Measurements from ENCODE around the gene FAM110D. TPM values are rescaled to one million over a fixed set of nuclear protein-coding genes. Genes with fewer than 3 reads are reported as not detected.

FAM110D gene
- total and polyA plus RNA-seq, 2 donors (not counting 1 experiment from before 2014, with no cell fraction given) = not detected

GRCh38 chr1:26171084-26172072 lies 12.5 kb downstream of the FAM110D start, which contains the start of gene ZNF593OS:
Gene ZNF593OS, minus strand, starts transcription at chr1:26171832. Its CDS starts 171 bp downstream, at chr1:26171661.
- Histone ChIP-seq H3K27me3 (replicated peaks in 1 of 4; ENCODE audit: control extremely low read depth in 1 of 4, control insufficient read depth in 3 of 4, insufficient read depth in 4 of 4, low read length in 3 of 4) (no peaks in the 10 kb centered on the region), H4K20me1 (ENCODE audit: control insufficient read depth, insufficient read depth, low read length, poor library complexity, severe bottlenecking) (no peaks in the 10 kb centered on the region), H3K9me3 (ENCODE audit: control extremely low read depth in 1 of 3, control insufficient read depth in 2 of 3, insufficient read depth in 1 of 3, low read length in 2 of 3) (no peaks in the 10 kb centered on the region), H3K9ac (ENCODE audit: low read length) (peak within 1 kb of the TSS; percentile 96), H3K4me2 (replicated peaks; ENCODE audit: low read depth, low read length, poor library complexity, severe bottlenecking) (peak within 1 kb of the TSS; percentile 95), H3K27ac (ENCODE audit: low read length in 2 of 2) (no peak within 1 kb of the TSS), H3K79me2 (ENCODE audit: control insufficient read depth, insufficient read depth, low read length) (peaks cover 14% of the 10 kb centered on the region), H3K4me1 (ENCODE audit: control insufficient read depth in 2 of 2, insufficient read depth in 2 of 2, low read length in 2 of 2) (peaks cover 7 to 15% of the 10 kb centered on the region in 2 donors), H3K4me3 (ENCODE audit: control extremely low read depth in 1 of 5, extremely low read depth in 1 of 5, insufficient read depth in 1 of 5, low read depth in 2 of 5, low read length in 4 of 5) (peak within 1 kb of the TSS in 2 of 5 experiments; percentile 72 to 94), H2AFZ (ENCODE audit: insufficient read depth, low read depth, low read length, poor library complexity, severe bottlenecking) (peak within 1 kb of the TSS; percentile 94), H3K36me3 (replicated peaks in 1 of 2; ENCODE audit: control extremely low read depth in 1 of 2, control insufficient read depth in 1 of 2, extremely low read depth in 1 of 2, insufficient read depth in 2 of 2, low read length in 1 of 2) (no peaks in the 10 kb centered on the region)
- Mint-ChIP-seq H3K27me3 (no peaks in the 10 kb centered on the region), H3K4me3 (peak within 1 kb of the TSS; percentile 93), H3K9me3 (ENCODE audit: insufficient read depth) (no peaks in the 10 kb centered on the region), H3K27ac (no peak within 1 kb of the TSS), H3K4me1 (peaks cover 15% of the 10 kb centered on the region)
- WGBS (ENCODE audit: insufficient coverage) = 96% methylated on average over 31 of the region's 34 CpGs
- intact Hi-C loops (cut with micrococcal nuclease) = no loop called here
- ChIA-PET POLR2A (no interaction called here), CTCF (interaction anchor here (1.0 to 1.3 kb wide), 4 partner anchors 9 to 164 kb away, joined by 3 to 4 read pairs (median 3); partner anchors contain the start of gene CEP85)
- TF ChIP-seq, protein P1, sequence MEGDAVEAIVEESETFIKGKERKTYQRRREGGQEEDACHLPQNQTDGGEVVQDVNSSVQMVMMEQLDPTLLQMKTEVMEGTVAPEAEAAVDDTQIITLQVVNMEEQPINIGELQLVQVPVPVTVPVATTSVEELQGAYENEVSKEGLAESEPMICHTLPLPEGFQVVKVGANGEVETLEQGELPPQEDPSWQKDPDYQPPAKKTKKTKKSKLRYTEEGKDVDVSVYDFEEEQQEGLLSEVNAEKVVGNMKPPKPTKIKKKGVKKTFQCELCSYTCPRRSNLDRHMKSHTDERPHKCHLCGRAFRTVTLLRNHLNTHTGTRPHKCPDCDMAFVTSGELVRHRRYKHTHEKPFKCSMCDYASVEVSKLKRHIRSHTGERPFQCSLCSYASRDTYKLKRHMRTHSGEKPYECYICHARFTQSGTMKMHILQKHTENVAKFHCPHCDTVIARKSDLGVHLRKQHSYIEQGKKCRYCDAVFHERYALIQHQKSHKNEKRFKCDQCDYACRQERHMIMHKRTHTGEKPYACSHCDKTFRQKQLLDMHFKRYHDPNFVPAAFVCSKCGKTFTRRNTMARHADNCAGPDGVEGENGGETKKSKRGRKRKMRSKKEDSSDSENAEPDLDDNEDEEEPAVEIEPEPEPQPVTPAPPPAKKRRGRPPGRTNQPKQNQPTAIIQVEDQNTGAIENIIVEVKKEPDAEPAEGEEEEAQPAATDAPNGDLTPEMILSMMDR (IDR thresholded peaks at IDR 0.05) = no peak
- TF ChIP-seq EZH2 (IDR thresholded peaks at IDR 0.05; ENCODE audit: borderline replicate concordance, insufficient read depth, low read depth, low read length, poor library complexity, severe bottlenecking) = no peak
- ATAC-seq (ENCODE audit: low read depth) (no peak), DNase-seq (no peak)

DNA sequence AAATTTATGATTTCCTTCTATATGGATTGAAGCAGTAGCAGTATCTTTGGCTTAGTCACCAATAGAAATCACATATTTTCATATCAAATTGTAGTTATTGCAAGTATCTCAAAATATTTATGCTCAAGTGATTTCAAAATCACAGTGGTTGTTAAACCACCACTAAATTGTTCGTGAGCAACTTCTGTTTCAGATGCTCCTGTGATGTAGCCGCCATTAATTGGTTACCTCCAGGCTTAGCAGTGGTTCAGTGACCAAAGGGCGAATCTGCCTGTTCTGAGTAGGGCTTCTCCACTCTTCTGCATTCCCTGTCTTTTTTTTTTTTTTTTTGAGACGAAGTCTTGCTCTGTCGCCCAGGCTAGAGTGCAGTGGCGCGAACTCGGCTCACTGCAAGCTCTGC lies 16.5 kb downstream of the FAM110D start:
- H3K4me3 Mint-ChIP-seq = no peak overlapping the region
- Histone ChIP-seq H3K27ac (ENCODE audit: low read length in 2 of 2) (no peak overlapping the region), H3K27me3 (replicated peaks in 1 of 4; ENCODE audit: control extremely low read depth in 1 of 4, control insufficient read depth in 3 of 4, insufficient read depth in 4 of 4, low read length in 3 of 4) (no peaks in the 10 kb centered on the region), H2AFZ (ENCODE audit: insufficient read depth, low read depth, low read length, poor library complexity, severe bottlenecking) (no peak overlapping the region), H3K4me2 (replicated peaks; ENCODE audit: low read depth, low read length, poor library complexity, severe bottlenecking) (no peak overlapping the region), H3K79me2 (ENCODE audit: control insufficient read depth, insufficient read depth, low read length) (peaks cover 8% of the 10 kb centered on the region), H3K4me3 (ENCODE audit: control extremely low read depth in 1 of 5, extremely low read depth in 1 of 5, insufficient read depth in 1 of 5, low read depth in 2 of 5, low read length in 4 of 5) (no peak overlapping the region), H3K4me1 (ENCODE audit: control insufficient read depth in 2 of 2, insufficient read depth in 2 of 2, low read length in 2 of 2) (peaks cover 6 to 8% of the 10 kb centered on the region in 2 donors), H3K9me3 (ENCODE audit: control extremely low read depth in 1 of 3, control insufficient read depth in 2 of 3, insufficient read depth in 1 of 3, low read length in 2 of 3) (no peaks in the 10 kb centered on the region), H3K9ac (ENCODE audit: low read length) (no peak overlapping the region), H3K36me3 (replicated peaks in 1 of 2; ENCODE audit: control extremely low read depth in 1 of 2, control insufficient read depth in 1 of 2, extremely low read depth in 1 of 2, insufficient read depth in 2 of 2, low read length in 1 of 2) (no peaks in the 10 kb centered on the region), H4K20me1 (ENCODE audit: control insufficient read depth, insufficient read depth, low read length, poor library complexity, severe bottlenecking) (no peaks in the 10 kb centered on the region)
- no peak for ATAC-seq (ENCODE audit: low read depth)
- peaks cover 7% of the 10 kb centered on the region for H3K4me1 Mint-ChIP-seq
- no peak for TF ChIP-seq EZH2 (IDR thresholded peaks at IDR 0.05; ENCODE audit: borderline replicate concordance, insufficient read depth, low read depth, low read length, poor library complexity, severe bottlenecking)
- TF ChIP-seq, protein P1 (IDR thresholded peaks at IDR 0.05) = no peak
- WGBS (ENCODE audit: insufficient coverage) = 100% methylated on average over 3 of the region's 8 CpGs
- intact Hi-C loops (cut with micrococcal nuclease) = no loop called here
- H3K9me3 Mint-ChIP-seq (ENCODE audit: insufficient read depth) = no peaks in the 10 kb centered on the region
- CTCF ChIA-PET = interaction anchor here (2.1 to 4.1 kb wide), 2 partner anchors 59 to 242 kb away, joined by 5 to 12 read pairs; partner anchors contain the start of gene CEP85
- DNase-seq = no peak
- H3K27ac Mint-ChIP-seq = no peak overlapping the region
- POLR2A ChIA-PET = no interaction called here
- H3K27me3 Mint-ChIP-seq = no peaks in the 10 kb centered on the region

Data from B cell (primary cell).